ENCODE measurements around the gene TDRD12.

Gene TDRD12

GRCh38 chr19:32811151-32811550 lies 91.6 kb downstream of the TDRD12 start:
- DNase-seq (ENCODE audit: low read depth), result no peak

- DNase-seq (ENCODE audit: low read depth), result no peak
Observed at GRCh38 chr19:32812036-32812435, 92.5 kb downstream of the TDRD12 start.

- no peak for DNase-seq (ENCODE audit: low read depth)
Observed at GRCh38 chr19:32812571-32812970, 93.0 kb downstream of the TDRD12 start.

- DNase-seq (ENCODE audit: low read depth), result no peak
Observed at GRCh38 chr19:32813862-32814425, 94.4 kb downstream of the TDRD12 start.

- DNase-seq (ENCODE audit: low read depth), result no peak
Observed at GRCh38 chr19:32814624-32815023, 95.1 kb downstream of the TDRD12 start.

- DNase-seq (ENCODE audit: low read depth), result no peak
Observed at GRCh38 chr19:32816555-32817099, 97.1 kb downstream of the TDRD12 start.

- DNase-seq (ENCODE audit: low read depth), result no peak
Observed at GRCh38 chr19:32817569-32818476, 98.3 kb downstream of the TDRD12 start.

- no peak for DNase-seq (ENCODE audit: low read depth)
Observed at GRCh38 chr19:32818536-32818935, 99.0 kb downstream of the TDRD12 start.

GRCh38 chr19:32819419-32820400 lies 100.1 kb downstream of the TDRD12 start:
- DNase-seq (ENCODE audit: low read depth), result no peak

- DNase-seq (ENCODE audit: low read depth), result no peak
Observed at GRCh38 chr19:32822916-32823746, 103.6 kb downstream of the TDRD12 start.

GRCh38 chr19:32823747-32824102 lies 104.2 kb downstream of the TDRD12 start:
- DNase-seq (ENCODE audit: low read depth), result no peak

GRCh38 chr19:32824191-32824751 lies 104.7 kb downstream of the TDRD12 start:
- DNase-seq (ENCODE audit: low read depth), result no peak

- DNase-seq (ENCODE audit: low read depth), result no peak
Observed at GRCh38 chr19:32824916-32825608, 105.5 kb downstream of the TDRD12 start.

GRCh38 chr19:32828139-32828538 lies 108.6 kb downstream of the TDRD12 start:
- DNase-seq (ENCODE audit: low read depth), result no peak

GRCh38 chr19:32828643-32829344 lies 109.2 kb downstream of the TDRD12 start:
- DNase-seq (ENCODE audit: low read depth), result no peak

GRCh38 chr19:32829345-32829896 lies 109.9 kb downstream of the TDRD12 start:
- no peak for DNase-seq (ENCODE audit: low read depth)

- no peak for DNase-seq (ENCODE audit: low read depth)
Observed at GRCh38 chr19:32830231-32831014, 110.9 kb downstream of the TDRD12 start.

- no peak for DNase-seq (ENCODE audit: low read depth)
Observed at GRCh38 chr19:32831611-32832010, 112.0 kb downstream of the TDRD12 start.

All from stimulated activated CD8-positive, alpha-beta memory T cell treated with anti-CD3 and anti-CD28 coated beads, Interleukin-4, amount 100 ng/mL, for 24 hours (primary cell).